Mesothelial cell of epicardium (in vitro differentiated cells): ENCODE measurements around the gene SFRP5. TPM values are rescaled to one million over a fixed set of nuclear protein-coding genes. Genes with fewer than 3 reads are reported as not detected.

ENCODE experiments used
- DNase-seq, 2 experiments: peaks; one replicate each; pipeline ENCODE4 v3.0.0; 2021; ENCODE audit warnings: low spot score in 2 of 2; ENCODE audit not compliant: unreplicated experiment in 2 of 2
- H3K27ac Mint-ChIP-seq: 2 replicates; pipeline ENCODE4 v1.8.0; 2021; ENCODE audit warnings: mixed read lengths
- H3K27me3 Mint-ChIP-seq: 2 replicates; pipeline ENCODE4 v1.8.0; 2021; ENCODE audit warnings: low read depth, mixed read lengths
- H3K36me3 Mint-ChIP-seq: 2 replicates; pipeline ENCODE4 v1.8.0; 2021; ENCODE audit warnings: mixed read lengths
- H3K4me1 Mint-ChIP-seq: 2 replicates; pipeline ENCODE4 v1.8.0; 2021; ENCODE audit warnings: mixed read lengths
- H3K4me3 Mint-ChIP-seq: 2 replicates; pipeline ENCODE4 v1.8.0; 2021; ENCODE audit warnings: mild to moderate bottlenecking, moderate library complexity, mixed read lengths
- H3K9me3 Mint-ChIP-seq: 2 replicates; pipeline ENCODE4 v1.8.0; 2021; ENCODE audit warnings: mixed read lengths
- CTCF ChIP-seq: fragments of 200-600 bp; sonication (generic); IDR thresholded peaks from one replicate; pipeline ENCODE4 v1.5.0; 2021; ENCODE audit warnings: antibody characterized with exemption; ENCODE audit not compliant: unreplicated experiment
- total RNA-seq: library from RNA; stranded (reverse); gene quantifications from 3 replicates; pipeline ENCODE4 v1.2.1, GENCODE V29; 2021

The SFRP5 gene
- total RNA-seq, 1 donor from 2014 or later = 0.69 TPM

DNA sequence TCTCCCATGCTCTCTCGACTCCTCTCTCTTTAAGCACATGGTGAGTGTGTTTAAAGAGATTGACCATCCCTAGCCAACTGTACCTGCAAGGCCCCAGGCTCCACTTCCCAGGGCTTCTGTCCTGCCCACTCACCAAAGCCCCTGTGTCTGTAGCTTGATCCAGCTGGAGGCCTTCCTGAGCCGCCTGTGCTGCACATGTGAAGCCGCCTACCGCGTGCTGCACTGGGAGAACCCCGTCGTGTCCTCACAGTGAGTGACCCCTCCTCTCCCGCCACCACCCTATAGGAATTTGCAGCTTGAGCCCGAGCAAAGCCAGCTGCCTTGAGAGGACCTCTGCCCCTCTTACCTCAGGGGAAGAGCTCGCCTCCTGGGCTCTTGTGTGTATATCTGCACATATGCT is 23.7 kb downstream of the SFRP5 start:
- Mint-ChIP-seq H3K4me1 (no peaks in the 10 kb centered on the region), H3K27me3 (no peaks in the 10 kb centered on the region), H3K36me3 (peaks cover 31% of the 10 kb centered on the region), H3K27ac (no peak overlapping the region), H3K9me3 (no peaks in the 10 kb centered on the region), H3K4me3 (no peak overlapping the region)
- no peak for DNase-seq
- no peak for TF ChIP-seq CTCF

GRCh38 chr10:97747573-97747972 is 24.2 kb downstream of the SFRP5 start:
- Mint-ChIP-seq H3K27me3 (no peaks in the 10 kb centered on the region), H3K4me3 (no peak overlapping the region), H3K9me3 (no peaks in the 10 kb centered on the region), H3K36me3 (peaks cover 30% of the 10 kb centered on the region), H3K27ac (no peak overlapping the region), H3K4me1 (no peaks in the 10 kb centered on the region)
- no peak for TF ChIP-seq CTCF
- no peak for DNase-seq

GRCh38 chr10:97744405-97745035 is 27.3 kb downstream of the SFRP5 start:
- Mint-ChIP-seq H3K27ac (no peak overlapping the region), H3K27me3 (no peaks in the 10 kb centered on the region), H3K9me3 (no peaks in the 10 kb centered on the region), H3K4me3 (no peak overlapping the region), H3K4me1 (no peaks in the 10 kb centered on the region), H3K36me3 (peaks cover 33% of the 10 kb centered on the region)
- TF ChIP-seq CTCF = no peak
- no peak for DNase-seq

DNA sequence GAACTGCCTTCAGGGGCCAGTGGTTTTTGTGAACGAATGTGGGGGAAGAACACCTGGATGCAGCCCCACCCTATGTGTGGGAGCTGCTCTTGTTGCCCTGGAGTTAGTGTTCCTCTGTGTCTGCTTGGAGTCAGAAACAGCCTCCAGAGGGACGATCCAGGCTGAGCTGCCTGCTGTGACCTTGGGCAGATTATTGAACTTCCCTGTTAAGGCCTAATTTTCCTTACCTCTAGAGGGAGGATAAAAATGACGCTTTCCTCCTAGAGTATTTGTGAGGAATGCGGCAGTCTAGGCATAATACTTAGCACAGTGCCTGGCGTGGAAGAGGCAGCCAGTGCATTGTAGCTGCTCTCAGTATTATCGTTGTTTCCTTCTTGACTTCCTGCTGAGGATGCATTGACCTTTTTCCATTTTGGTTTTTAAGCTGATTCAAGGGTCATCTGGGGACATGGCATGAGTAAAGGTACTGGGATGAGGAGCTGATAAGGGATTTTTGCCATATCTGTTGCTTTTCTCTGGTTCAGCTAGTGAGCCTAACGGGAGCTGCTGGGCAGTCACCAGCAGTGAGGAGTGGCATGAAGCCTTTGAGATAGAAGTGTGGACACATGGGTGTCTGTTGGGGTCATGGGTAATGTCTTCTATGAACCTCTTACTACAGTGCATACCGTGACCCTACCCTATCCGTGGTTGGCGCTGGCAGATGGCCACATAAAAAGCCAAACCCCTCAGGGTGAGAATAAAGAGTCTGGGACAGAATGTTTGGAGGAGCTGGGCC is 28.4 kb downstream of the SFRP5 start:
- Mint-ChIP-seq H3K9me3 (no peaks in the 10 kb centered on the region), H3K4me3 (no peak overlapping the region), H3K27me3 (no peaks in the 10 kb centered on the region), H3K4me1 (peaks cover 3% of the 10 kb centered on the region), H3K27ac (no peak overlapping the region), H3K36me3 (peaks cover 33% of the 10 kb centered on the region)
- DNase-seq = no peak
- TF ChIP-seq CTCF = no peak

GRCh38 chr10:97740613-97741012 is 31.2 kb downstream of the SFRP5 start:
- H3K36me3 Mint-ChIP-seq = peaks cover 22% of the 10 kb centered on the region
- H3K27ac Mint-ChIP-seq = no peak overlapping the region
- no peak for DNase-seq
- peaks cover 15% of the 10 kb centered on the region for H3K4me1 Mint-ChIP-seq
- H3K9me3 Mint-ChIP-seq = no peaks in the 10 kb centered on the region
- H3K4me3 Mint-ChIP-seq = no peak overlapping the region
- TF ChIP-seq CTCF = no peak
- peaks cover 6% of the 10 kb centered on the region for H3K27me3 Mint-ChIP-seq
